HepG2 (cell line): ENCODE results near the gene C1orf159. TPM values are rescaled to one million over a fixed set of nuclear protein-coding genes. Genes with fewer than 3 reads are reported as not detected.

Experiments
- CREB1 ChIP-seq, 2 experiments: fragments of 450-650 bp in 1 of 2; IDR thresholded peaks; 2 replicates each; pipeline ENCODE4 v1.6.1; 2016 to 2017; ENCODE audit warnings: control low read depth in 1 of 2, mild to moderate bottlenecking in 1 of 2, missing compliant biosample characterization in 1 of 2, missing genetic modification characterization in 1 of 2
- GTF2F1 ChIP-seq: fragments of 150-350 bp; IDR thresholded peaks from 2 replicates; pipeline ENCODE4 v1.6.1; 2014; ENCODE audit warnings: low read length
- KLF9 ChIP-seq: IDR thresholded peaks from 2 replicates; pipeline ENCODE4 v1.6.1; 2016; ENCODE audit warnings: low read depth
- MAFK ChIP-seq, 2 experiments: IDR thresholded peaks in 1 of 2; conservative IDR thresholded peaks in 1 of 2; 2 replicates each; pipeline ENCODE4 v1.6.1; 2011; ENCODE audit warnings: improper control_type of control experiment in 2 of 2, low read length in 2 of 2
- MIXL1 ChIP-seq: IDR thresholded peaks from 2 replicates; pipeline ENCODE4 v1.6.1; 2016
- NFYB ChIP-seq: sonication (generic); formaldehyde crosslinking; IDR thresholded peaks from 2 replicates; pipeline ENCODE4 v1.4.0; 2020; ENCODE audit warnings: missing genetic modification reagents
- SNAI1 ChIP-seq: sonication (generic); formaldehyde crosslinking; IDR thresholded peaks from 2 replicates; pipeline ENCODE4 v1.5.0; 2020; ENCODE audit warnings: mild to moderate bottlenecking, missing genetic modification reagents, borderline replicate concordance
- TBL1XR1 ChIP-seq: fragments of 150-350 bp; IDR thresholded peaks from 2 replicates; pipeline ENCODE4 v1.6.1; 2014; ENCODE audit warnings: borderline replicate concordance, low read length; ENCODE audit not compliant: partially characterized antibody
- ZBTB20 ChIP-seq: sonication (generic); formaldehyde crosslinking; IDR thresholded peaks from 2 replicates; pipeline ENCODE4 v1.8.1; 2023; ENCODE audit warnings: missing genetic modification reagents, low read depth, mild to moderate bottlenecking, borderline replicate concordance
- ZNF292 ChIP-seq: sonication (generic); formaldehyde crosslinking; IDR thresholded peaks from 2 replicates; pipeline ENCODE4 v1.8.1; 2022; ENCODE audit warnings: mild to moderate bottlenecking, low read depth, missing genetic modification reagents, borderline replicate concordance
- ZNF3 ChIP-seq: IDR thresholded peaks from 2 replicates; pipeline ENCODE4 v1.7.0; 2017; ENCODE audit warnings: inconsistent platforms
- ZNF766 ChIP-seq: sonication (generic); formaldehyde crosslinking; IDR thresholded peaks from 2 replicates; pipeline ENCODE4 v1.5.0; 2020; ENCODE audit warnings: missing genetic modification reagents, borderline replicate concordance
- ZNF782 ChIP-seq: sonication (generic); formaldehyde crosslinking; IDR thresholded peaks from 2 replicates; pipeline ENCODE4 v1.4.0; 2020; ENCODE audit warnings: missing genetic modification reagents, mild to moderate bottlenecking, borderline replicate concordance
- ZNF883 ChIP-seq: sonication (generic); formaldehyde crosslinking; IDR thresholded peaks from 2 replicates; pipeline ENCODE4 v1.5.1; 2020; ENCODE audit warnings: mild to moderate bottlenecking, missing genetic modification reagents; ENCODE audit errors: not compliant biosample characterization
- polyA plus RNA-seq, 8 experiments: library from polyadenylated mRNA; depleted of rRNA in 3 of 8; stranded (reverse) in 7 of 8; unstranded in 1 of 8; fragments of >200 nt; fragmentation: Illumina TruSeq in 4 of 8; extraction: Trizol in 4 of 8; gene quantifications; 2 replicates each; pipeline versions ENCODE4 v1.2.1 to v1.2.3, GENCODE V29; 2011 to 2016; ENCODE audit warnings: low read depth in 4 of 8, missing spikeins in 1 of 8, mixed read lengths in 1 of 8; ENCODE audit not compliant: insufficient read depth in 1 of 8
- total RNA-seq, 5 experiments: library from RNA; depleted of rRNA; stranded (reverse); fragments of >200 nt; fragmentation: Illumina TruSeq; extraction: Trizol; gene quantifications; 2 replicates each; pipeline ENCODE4 v1.2.3, GENCODE V29; 2016; ENCODE audit warnings: low read depth in 1 of 5
- TF ChIP-seq, protein P1 (sequence below): sonication (generic); formaldehyde crosslinking; IDR thresholded peaks from 2 replicates; pipeline ENCODE4 v1.5.1; 2020; ENCODE audit warnings: mild to moderate bottlenecking, missing genetic modification reagents, moderate library complexity
- TF ChIP-seq, protein P2 (sequence below): sonication (generic); formaldehyde crosslinking; IDR thresholded peaks from 2 replicates; pipeline ENCODE4 v1.4.0; 2020; ENCODE audit warnings: missing genetic modification reagents
- TF ChIP-seq, protein P3 (sequence below): IDR thresholded peaks from 2 replicates; pipeline ENCODE4 v1.6.1; 2016; ENCODE audit warnings: low read depth, control low read depth
- TF ChIP-seq, protein P4 (sequence below): sonication (generic); formaldehyde crosslinking; IDR thresholded peaks from 2 replicates; pipeline ENCODE4 v1.8.0; 2022; ENCODE audit warnings: missing genetic modification reagents, mild to moderate bottlenecking, moderate library complexity, borderline replicate concordance
- TF ChIP-seq, protein P5 (sequence below): IDR thresholded peaks from 2 replicates; pipeline ENCODE4 v1.6.1; 2012; ENCODE audit warnings: inconsistent platforms
- TF ChIP-seq, protein P6 (sequence below): sonication (generic); formaldehyde crosslinking; IDR thresholded peaks from 2 replicates; pipeline ENCODE4 v1.4.0; 2020; ENCODE audit warnings: missing genetic modification reagents

The C1orf159 gene
- total and polyA plus RNA-seq, 2 of the 13 experiments (the other 11 are each of a cell fraction or from before 2014, with no cell fraction given), result 3.8 to 6.7 TPM

DNA sequence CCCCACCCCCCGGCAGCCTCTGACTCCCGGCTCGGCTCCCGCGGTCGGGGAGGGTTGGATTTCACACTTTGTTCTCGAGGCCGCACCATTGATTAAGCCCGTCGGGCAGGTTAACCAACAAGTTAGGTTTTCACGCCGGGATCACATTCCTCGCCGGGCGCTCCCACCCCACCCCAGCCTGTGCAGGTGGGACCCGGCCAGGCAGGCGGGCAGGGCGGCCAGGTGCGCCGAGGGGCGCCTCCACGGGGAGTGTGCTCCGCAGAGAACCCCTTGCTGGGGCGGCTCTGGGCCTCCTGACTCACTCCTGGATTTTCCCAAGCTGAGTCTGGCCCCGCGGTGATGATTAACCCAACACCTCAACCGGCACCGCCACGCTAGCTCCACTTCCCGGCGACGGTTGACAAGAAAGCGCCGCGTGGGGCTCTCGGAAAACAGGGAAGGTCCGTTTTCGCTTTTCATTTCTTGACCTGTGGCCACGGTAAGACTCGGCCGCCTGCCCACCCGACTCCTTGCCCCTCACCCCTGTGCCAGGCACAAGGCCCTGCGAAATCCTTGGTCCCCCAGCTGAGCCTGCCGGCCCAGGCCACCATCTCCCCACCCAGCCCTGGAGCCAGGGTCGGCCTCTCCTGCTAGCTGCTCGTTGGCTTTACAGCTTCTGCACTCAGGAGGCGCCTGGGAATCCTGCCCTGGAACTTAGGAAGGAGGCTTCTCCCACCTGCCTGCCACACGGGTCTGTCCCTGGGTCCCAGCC is 49.0 kb upstream of the C1orf159 start (continued):
- TF ChIP-seq NFYB (CRISPR knock-in tag) (no peak; the same call in 1 of the 2 replicates), GTF2F1 (no peak), CREB1 (IDR thresholded peaks at IDR 0.05) (no peak), CREB1 (CRISPR knock-in tag; IDR thresholded peaks at IDR 0.05) (no peak; the same call in 1 of the 2 replicates), MAFK (conservative IDR thresholded peaks at IDR 0.05 in 1 of 2, IDR thresholded peaks at IDR 0.05 in 1 of 2; ENCODE audit: low read length in 2 of 2) (no peak), ZBTB20 (CRISPR knock-in tag) (no peak), ZNF883 (CRISPR knock-in tag) (peak; percentile 54), ZNF766 (CRISPR knock-in tag) (no peak), TBL1XR1 (no peak), SNAI1 (CRISPR knock-in tag) (peak; percentile 82; the same call in 1 of the 2 replicates), ZNF3 (CRISPR knock-in tag) (no peak), ZNF782 (CRISPR knock-in tag) (no peak), MIXL1 (no peak), ZNF292 (CRISPR knock-in tag) (no peak), KLF9 (CRISPR knock-in tag) (no peak)
- TF ChIP-seq, protein P1, sequence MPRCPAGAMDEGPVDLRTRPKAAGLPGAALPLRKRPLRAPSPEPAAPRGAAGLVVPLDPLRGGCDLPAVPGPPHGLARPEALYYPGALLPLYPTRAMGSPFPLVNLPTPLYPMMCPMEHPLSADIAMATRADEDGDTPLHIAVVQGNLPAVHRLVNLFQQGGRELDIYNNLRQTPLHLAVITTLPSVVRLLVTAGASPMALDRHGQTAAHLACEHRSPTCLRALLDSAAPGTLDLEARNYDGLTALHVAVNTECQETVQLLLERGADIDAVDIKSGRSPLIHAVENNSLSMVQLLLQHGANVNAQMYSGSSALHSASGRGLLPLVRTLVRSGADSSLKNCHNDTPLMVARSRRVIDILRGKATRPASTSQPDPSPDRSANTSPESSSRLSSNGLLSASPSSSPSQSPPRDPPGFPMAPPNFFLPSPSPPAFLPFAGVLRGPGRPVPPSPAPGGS (CRISPR knock-in tag), result peak; percentile 51; the same call in 1 of the 2 replicates
- TF ChIP-seq, protein P2, sequence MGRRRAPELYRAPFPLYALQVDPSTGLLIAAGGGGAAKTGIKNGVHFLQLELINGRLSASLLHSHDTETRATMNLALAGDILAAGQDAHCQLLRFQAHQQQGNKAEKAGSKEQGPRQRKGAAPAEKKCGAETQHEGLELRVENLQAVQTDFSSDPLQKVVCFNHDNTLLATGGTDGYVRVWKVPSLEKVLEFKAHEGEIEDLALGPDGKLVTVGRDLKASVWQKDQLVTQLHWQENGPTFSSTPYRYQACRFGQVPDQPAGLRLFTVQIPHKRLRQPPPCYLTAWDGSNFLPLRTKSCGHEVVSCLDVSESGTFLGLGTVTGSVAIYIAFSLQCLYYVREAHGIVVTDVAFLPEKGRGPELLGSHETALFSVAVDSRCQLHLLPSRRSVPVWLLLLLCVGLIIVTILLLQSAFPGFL (CRISPR knock-in tag), result no peak
- TF ChIP-seq, protein P3, sequence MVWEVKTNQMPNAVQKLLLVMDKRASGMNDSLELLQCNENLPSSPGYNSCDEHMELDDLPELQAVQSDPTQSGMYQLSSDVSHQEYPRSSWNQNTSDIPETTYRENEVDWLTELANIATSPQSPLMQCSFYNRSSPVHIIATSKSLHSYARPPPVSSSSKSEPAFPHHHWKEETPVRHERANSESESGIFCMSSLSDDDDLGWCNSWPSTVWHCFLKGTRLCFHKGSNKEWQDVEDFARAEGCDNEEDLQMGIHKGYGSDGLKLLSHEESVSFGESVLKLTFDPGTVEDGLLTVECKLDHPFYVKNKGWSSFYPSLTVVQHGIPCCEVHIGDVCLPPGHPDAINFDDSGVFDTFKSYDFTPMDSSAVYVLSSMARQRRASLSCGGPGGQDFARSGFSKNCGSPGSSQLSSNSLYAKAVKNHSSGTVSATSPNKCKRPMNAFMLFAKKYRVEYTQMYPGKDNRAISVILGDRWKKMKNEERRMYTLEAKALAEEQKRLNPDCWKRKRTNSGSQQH (CRISPR knock-in tag), result 0 out of 2 replicates have a peak, but pooled peaks have one; percentile 23
- TF ChIP-seq, protein P4, sequence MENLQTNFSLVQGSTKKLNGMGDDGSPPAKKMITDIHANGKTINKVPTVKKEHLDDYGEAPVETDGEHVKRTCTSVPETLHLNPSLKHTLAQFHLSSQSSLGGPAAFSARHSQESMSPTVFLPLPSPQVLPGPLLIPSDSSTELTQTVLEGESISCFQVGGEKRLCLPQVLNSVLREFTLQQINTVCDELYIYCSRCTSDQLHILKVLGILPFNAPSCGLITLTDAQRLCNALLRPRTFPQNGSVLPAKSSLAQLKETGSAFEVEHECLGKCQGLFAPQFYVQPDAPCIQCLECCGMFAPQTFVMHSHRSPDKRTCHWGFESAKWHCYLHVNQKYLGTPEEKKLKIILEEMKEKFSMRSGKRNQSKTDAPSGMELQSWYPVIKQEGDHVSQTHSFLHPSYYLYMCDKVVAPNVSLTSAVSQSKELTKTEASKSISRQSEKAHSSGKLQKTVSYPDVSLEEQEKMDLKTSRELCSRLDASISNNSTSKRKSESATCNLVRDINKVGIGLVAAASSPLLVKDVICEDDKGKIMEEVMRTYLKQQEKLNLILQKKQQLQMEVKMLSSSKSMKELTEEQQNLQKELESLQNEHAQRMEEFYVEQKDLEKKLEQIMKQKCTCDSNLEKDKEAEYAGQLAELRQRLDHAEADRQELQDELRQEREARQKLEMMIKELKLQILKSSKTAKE (CRISPR knock-in tag), result no peak
- TF ChIP-seq, protein P5, sequence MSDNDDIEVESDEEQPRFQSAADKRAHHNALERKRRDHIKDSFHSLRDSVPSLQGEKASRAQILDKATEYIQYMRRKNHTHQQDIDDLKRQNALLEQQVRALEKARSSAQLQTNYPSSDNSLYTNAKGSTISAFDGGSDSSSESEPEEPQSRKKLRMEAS, result peak; percentile 70
- TF ChIP-seq, protein P6, sequence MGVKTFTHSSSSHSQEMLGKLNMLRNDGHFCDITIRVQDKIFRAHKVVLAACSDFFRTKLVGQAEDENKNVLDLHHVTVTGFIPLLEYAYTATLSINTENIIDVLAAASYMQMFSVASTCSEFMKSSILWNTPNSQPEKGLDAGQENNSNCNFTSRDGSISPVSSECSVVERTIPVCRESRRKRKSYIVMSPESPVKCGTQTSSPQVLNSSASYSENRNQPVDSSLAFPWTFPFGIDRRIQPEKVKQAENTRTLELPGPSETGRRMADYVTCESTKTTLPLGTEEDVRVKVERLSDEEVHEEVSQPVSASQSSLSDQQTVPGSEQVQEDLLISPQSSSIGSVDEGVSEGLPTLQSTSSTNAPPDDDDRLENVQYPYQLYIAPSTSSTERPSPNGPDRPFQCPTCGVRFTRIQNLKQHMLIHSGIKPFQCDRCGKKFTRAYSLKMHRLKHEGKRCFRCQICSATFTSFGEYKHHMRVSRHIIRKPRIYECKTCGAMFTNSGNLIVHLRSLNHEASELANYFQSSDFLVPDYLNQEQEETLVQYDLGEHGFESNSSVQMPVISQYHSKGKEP, result no peak
